MV-4-11 (cell line): ENCODE results near the gene SLC38A5.
A peak's percentile ranks its signal among the peaks of the same experiment; 100 is the strongest.
"Not testable (repeated sequence)": the region's sequence is repeated elsewhere in the genome, so short reads cannot be mapped to it uniquely, and the experiment has no call there.

ENCODE experiments used
- DNase-seq: peaks from one replicate; lab custom pipeline; 2025; lab: John Stamatoyannopoulos, UW

Gene SLC38A5

DNA sequence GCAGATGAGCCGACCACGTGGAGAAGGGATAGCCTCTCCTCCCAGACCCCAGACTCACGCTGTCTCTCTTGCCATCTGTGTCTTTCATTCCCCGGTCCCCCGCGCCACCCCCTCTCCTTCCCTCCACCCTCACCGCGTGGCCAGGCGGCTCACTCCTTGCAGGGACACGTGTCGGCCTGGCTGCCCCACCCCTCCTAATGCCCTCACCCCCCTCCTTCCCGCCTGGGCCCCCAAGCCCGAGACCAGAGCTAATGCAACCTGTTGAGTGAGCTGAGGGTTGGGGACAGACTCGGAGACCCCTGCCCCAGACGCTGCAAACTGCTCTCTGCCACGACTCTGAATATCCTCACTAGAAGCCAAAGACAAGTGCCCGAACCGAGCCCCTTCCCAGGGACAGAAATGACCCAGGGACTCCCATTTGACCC is 1.8 kb downstream of the SLC38A5 start:
- DNase-seq: peak; percentile 2

GRCh38 chrX:48467281-48467761 is 2.7 kb downstream of the SLC38A5 start:
- DNase-seq: no peak

- no peak for DNase-seq
These were observed 3.4 kb downstream of the SLC38A5 start for GRCh38 chrX:48466696-48467095.

DNA sequence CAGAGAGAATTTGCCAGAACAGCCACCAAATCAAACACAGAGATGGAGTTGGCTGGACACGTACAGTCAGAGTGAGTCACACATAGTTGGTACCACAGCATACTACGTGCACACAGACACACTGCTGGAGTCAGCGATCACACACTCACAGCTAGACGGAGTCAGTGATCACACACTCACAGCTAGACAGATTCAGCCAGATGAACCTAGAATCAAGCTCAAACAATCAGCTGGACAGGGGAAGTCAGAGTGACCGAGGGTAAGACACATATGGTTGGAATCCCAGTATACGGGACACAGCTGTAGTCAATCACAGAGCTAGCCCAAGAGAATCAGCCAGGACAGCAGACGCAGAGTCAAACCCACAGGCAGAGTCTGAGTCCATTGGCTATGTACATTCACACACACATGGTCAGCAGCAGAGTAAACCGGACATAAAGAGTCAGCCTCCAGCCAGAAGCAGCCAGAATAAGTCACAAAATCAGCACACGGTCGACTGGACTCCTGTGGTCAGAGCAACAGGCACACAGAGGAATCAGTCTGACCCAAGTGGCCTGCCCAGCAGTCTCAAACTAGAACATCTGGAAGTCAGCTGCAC is 4.6 kb downstream of the SLC38A5 start:
- no peak for DNase-seq

DNA sequence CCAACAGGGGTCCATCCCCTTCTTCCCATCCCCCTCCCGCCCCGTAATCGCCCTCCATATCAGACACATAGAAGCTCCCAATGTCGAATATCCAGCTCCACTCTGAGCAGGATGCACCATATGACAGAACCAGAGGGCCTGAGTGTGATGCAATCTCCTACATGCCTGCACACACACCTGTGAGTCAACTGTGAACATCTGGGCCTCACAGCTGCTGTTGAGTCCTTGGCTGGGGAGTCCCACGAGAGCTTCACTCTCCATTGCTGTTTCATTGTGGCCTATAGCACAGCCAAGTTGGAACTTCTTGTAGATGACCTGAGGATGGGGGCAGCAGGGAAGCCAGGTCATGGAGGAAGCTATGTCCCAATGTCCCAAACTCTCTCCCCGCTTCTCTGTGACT is 8.2 kb downstream of the SLC38A5 start:
- no peak for DNase-seq

GRCh38 chrX:48460606-48461005 is 9.5 kb downstream of the SLC38A5 start:
- DNase-seq: no peak

DNA sequence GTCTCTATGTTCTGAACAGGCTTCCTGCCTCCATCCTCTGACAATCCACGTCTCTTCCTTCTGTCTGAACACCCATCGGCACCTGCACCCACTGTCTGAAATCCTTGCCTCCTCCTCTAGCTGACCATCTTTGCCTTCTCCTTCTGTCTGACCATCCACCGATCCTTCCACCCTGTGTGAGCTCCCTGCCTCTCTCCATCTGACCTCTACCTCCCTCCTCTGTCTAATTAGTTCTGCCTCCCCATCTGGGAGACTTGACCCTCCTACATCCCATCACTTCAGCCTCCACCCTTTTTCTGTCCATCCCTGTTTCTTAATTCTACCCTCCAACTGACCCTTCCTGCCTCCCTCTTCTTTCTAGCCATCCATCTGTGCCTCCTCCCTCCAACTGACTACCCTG is 10.0 kb downstream of the SLC38A5 start:
- DNase-seq: no peak

DNA sequence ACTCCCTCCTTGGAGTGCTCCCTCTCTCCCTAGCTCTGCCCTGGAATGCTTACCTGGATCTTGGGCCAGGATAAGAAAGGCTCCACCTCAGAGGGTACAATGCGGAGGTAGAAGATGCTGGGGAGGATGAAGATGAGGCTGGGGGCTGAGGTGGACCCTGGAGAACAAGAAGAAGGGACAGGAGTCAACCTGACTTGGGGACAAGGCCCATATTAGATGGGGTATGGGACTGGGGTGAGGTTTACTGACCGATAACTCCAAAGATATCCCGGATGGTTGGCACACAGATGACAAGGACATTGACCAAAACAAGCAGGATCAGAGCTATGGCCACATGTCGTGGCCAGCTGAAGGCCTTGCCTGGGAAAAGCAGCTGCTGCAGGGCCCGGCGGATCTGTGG is 10.6 kb downstream of the SLC38A5 start:
- DNase-seq: no peak

GRCh38 chrX:48458711-48459110 is 11.3 kb downstream of the SLC38A5 start:
- no peak for DNase-seq

DNA sequence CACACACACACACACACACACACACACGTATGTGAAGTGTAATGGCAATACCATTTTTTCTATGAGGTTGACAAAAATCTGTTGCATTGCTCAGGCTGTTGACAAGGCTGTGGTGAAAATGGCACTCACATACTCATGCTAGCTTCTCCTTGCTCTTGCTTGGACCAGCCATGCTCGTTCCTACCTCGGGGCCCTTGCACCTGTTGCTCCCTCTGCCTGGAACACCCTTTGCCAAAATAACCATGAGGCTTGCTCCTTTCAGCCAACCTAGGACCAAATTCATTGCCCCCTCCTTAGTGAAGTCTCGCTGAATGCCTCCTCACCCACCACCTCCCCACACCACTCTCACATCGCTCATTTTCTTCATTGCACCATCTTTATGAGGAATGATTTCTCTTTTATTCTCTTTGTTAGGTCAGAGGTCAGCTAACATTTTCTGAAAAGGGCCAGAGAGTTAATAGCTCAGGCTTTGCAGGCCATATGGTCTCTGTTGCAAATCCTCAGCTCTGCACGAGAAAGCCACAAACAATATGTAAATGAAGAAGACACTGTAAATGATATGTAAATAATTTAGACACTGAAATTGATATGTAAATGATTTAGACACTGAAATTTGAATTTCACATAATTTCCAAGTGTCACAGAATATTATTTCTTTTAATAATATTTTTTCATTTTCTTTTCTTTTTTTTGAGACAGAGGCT is 13.3 kb downstream of the SLC38A5 start:
- no peak for DNase-seq

GRCh38 chrX:48451708-48452107 is 18.4 kb downstream of the SLC38A5 start:
- DNase-seq: no peak

DNA sequence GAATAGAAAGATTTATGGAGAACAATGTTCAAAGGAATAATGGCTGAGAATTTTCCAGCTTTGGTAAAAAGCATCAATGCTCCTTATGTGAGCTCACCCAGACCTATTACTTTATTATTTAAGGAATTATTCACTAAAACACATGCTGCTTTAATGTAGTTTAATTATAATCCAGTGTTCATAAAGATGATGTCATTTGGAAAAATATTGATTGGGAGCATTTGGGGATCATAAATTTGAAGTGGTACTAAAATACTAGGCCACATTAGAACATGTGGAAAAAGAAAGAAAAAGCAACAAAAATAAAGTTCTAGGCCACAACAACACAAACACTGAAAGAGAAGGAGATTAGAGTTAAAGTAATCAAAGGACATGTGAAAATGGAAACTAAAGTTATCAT is 20.0 kb downstream of the SLC38A5 start:
- no peak for DNase-seq

DNA sequence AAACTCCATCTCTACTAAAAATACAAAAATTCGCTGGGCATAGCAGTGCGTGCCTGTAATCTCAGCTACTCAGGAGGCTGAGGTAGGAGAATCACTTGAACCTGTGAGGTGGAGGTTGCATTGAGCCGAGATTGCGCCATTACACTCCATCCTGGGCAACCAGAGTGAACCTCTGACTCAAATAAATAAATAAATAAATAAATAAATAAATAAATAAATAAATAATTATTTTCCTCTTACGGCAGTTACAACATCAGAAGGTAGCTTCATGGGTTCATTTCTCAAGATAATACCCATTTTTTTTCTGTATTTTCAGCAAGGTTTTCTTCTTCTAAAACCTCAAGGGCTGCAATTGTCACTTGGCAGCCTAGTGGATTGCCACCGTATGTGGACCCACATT is 22.9 kb downstream of the SLC38A5 start:
- DNase-seq: not testable (repeated sequence)

- not testable (repeated sequence) for DNase-seq
These were observed 36.3 kb downstream of the SLC38A5 start for GRCh38 chrX:48433713-48434112.

DNA sequence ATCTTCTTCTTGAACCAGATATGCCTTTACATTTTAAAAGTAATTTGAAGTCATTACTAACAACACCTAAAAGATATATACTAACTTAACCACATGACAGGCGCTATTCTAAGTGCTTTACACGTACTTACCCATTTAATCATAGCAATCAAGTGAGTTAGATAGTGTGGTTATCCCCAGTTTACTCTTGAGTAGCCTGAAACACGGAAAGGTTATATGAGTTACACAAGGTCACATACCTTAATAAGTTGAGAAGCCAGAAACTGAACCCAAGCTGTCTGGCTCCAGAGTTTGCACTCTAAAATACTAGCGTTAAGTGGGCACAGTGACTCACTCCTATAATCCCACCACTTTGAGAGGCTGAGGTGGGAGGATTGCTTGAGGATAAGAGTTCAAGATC is 39.9 kb downstream of the SLC38A5 start:
- DNase-seq: not testable (repeated sequence)

DNA sequence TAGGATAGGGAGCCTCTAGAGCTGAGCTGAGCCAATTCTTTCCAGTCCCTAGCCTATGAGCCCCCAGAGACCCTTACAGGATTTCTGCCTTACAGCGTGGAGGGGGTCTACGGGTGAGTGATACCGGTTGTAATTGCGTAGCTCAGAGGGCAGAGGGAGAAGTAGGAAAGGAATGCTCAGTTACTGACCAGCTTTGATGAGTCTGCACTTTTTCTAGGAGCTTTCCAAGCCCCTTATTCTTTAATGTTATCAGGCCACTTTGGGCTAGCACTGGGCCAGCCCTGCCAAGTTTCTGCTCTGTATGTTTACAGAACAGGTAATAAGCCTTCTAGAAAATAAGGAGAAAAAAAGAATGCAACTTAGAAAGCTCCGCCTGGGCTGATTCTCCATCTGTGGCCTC is 40.5 kb downstream of the SLC38A5 start:
- not testable (repeated sequence) for DNase-seq

DNA sequence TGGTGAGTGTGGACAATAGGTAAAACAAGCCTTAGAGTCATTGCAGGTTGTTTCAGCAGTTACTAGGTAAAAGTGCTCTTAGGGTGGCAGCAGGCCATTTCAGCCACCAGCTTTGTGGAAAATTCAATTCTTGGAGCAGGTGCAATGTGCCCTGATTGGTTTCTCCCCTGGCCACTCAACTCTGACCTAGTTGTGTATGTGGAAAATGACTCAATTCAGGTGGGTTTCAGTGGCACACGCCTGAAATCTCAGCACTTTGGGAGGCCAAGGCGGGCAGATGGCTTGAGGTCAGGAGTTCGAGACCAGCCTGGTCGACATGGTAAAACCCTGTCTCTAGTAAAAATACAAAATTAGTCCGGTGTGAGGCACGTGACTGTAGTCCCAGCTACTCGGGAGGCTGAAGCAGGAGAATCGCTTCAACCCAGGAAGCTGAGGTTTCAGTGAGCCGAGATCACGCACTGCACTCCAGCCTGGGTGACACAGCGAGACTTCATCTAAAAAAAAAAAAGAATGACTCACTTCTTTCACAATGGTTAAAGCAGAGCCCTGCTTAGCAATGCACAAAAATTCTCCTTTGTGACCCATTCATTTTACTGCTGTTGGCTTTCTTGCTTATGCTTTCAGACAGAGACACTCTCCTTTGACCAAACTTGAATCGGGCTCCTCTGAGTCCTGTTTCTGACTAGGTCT is 42.9 kb downstream of the SLC38A5 start:
- DNase-seq: not testable (repeated sequence)

DNA sequence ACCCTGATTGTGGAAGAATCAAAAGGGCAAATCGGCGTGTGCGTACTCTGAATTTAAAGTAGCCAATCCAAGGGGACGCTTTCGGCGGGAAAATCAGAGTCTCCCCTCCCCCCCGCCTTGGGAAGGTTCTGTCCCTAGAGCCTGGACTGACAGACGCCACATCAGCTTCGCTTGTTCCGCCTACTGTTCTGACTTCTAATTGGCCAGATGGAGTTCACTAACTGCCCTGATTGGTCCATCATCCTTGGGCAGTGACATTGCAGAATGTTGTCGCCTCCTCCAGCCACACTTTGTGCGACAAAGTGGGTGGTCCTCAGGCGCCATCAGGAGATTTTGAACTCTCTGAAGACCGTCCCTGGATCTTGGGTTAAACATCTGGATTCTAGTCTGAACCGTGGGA is 58.2 kb downstream of the SLC38A5 start, which contains the start of gene SSX4B:
SSX4B (minus strand) TSS at position 101 of the 400 bp plus-strand sequence. CDS start 588 bp downstream, outside the sequence.
- DNase-seq: not testable (repeated sequence)
